ENCODE results near the gene CADPS2.

GRCh38 chr7:122384528-122384927, 501.7 kb downstream of the CADPS2 start:
- TF ChIP-seq EZH2phosphoT487 (IDR thresholded peaks at IDR 0.05; ENCODE audit: borderline replicate concordance, low read depth, low read length) = no peak
- TF ChIP-seq, protein P1, sequence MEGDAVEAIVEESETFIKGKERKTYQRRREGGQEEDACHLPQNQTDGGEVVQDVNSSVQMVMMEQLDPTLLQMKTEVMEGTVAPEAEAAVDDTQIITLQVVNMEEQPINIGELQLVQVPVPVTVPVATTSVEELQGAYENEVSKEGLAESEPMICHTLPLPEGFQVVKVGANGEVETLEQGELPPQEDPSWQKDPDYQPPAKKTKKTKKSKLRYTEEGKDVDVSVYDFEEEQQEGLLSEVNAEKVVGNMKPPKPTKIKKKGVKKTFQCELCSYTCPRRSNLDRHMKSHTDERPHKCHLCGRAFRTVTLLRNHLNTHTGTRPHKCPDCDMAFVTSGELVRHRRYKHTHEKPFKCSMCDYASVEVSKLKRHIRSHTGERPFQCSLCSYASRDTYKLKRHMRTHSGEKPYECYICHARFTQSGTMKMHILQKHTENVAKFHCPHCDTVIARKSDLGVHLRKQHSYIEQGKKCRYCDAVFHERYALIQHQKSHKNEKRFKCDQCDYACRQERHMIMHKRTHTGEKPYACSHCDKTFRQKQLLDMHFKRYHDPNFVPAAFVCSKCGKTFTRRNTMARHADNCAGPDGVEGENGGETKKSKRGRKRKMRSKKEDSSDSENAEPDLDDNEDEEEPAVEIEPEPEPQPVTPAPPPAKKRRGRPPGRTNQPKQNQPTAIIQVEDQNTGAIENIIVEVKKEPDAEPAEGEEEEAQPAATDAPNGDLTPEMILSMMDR (conservative IDR thresholded peaks at IDR 0.05; ENCODE audit: low read length) = no peak
